HepG2 (cell line): ENCODE results near the gene SLC25A1.

Source experiments
- MNT ChIP-seq: fragments of 450-650 bp; IDR thresholded peaks from 2 replicates; pipeline ENCODE4 v1.6.1; 2016
- MTA3 ChIP-seq: sonication (generic); formaldehyde crosslinking; IDR thresholded peaks from 2 replicates; pipeline ENCODE4 v1.4.0; 2020; ENCODE audit warnings: missing genetic modification reagents
- MXI1 ChIP-seq: IDR thresholded peaks from 3 replicates; pipeline ENCODE4 v1.6.1; 2012; ENCODE audit warnings: low read depth, low read length, inconsistent platforms, borderline replicate concordance
- THAP8 ChIP-seq: sonication (generic); formaldehyde crosslinking; IDR thresholded peaks from 2 replicates; pipeline ENCODE4 v1.5.1; 2020; ENCODE audit warnings: missing genetic modification reagents, mild to moderate bottlenecking, borderline replicate concordance

GRCh38 chr22:19176732-19177131 is 1.8 kb downstream of the SLC25A1 start:
- TF ChIP-seq THAP8 (CRISPR knock-in tag) (no peak), MNT (no peak), MXI1 (no peak), MTA3 (no peak)
